Hepatocyte (in vitro differentiated cells): ENCODE measurements around the gene LAMB2.

ENCODE experiments used
- EZH2 ChIP-seq: fragments of 200-600 bp; sonication (generic); IDR thresholded peaks from 2 replicates; pipeline ENCODE4 v1.6.1; 2016; ENCODE audit warnings: antibody characterized with exemption, mild to moderate bottlenecking, borderline replicate concordance
- EZH2phosphoT487 ChIP-seq: fragments of 200-600 bp; sonication (generic); IDR thresholded peaks from one replicate; pipeline ENCODE4 v1.6.1; 2018; ENCODE audit warnings: antibody characterized with exemption, mild to moderate bottlenecking, low read depth, moderate library complexity; ENCODE audit not compliant: unreplicated experiment, severe bottlenecking
- TF ChIP-seq, protein P1 (sequence below): fragments of 200-600 bp; sonication (generic); IDR thresholded peaks from 2 replicates; pipeline ENCODE4 v1.5.1; 2016; ENCODE audit warnings: antibody characterized with exemption, mild to moderate bottlenecking; ENCODE audit not compliant: poor library complexity

DNA sequence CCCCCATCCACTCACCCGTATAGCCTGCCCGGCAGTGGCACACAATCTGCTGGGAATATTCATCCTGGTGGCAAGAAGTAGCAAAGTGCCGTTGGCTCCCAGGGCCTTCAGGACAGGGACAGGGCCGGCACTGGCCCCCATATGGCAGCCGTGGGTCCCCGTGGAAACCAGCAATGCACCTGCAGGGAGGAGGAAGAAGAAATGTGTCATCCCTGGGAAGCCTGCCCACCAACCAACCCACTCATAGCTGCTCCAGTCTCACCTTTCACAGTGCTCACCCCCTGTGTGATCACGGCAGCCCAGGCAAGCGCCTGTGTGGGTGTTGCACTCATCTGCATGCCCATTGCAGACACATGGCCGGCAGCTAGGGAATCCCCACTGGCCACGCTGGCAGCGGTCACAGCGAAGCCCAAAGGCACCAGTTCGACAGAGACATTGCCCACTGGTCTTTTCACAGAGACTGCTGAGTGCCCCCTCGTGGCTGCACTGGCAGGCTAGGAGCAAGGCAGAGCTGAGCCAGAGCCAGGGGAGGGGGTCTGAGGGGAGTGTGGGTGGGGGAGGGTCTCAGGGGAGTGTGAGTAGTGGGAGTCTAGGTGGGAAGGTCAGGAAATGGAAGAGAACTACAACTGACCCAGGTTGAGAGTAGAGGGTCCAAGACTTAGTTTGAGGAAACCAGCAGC is 7.7 kb downstream of the LAMB2 start:
- TF ChIP-seq, protein P1, sequence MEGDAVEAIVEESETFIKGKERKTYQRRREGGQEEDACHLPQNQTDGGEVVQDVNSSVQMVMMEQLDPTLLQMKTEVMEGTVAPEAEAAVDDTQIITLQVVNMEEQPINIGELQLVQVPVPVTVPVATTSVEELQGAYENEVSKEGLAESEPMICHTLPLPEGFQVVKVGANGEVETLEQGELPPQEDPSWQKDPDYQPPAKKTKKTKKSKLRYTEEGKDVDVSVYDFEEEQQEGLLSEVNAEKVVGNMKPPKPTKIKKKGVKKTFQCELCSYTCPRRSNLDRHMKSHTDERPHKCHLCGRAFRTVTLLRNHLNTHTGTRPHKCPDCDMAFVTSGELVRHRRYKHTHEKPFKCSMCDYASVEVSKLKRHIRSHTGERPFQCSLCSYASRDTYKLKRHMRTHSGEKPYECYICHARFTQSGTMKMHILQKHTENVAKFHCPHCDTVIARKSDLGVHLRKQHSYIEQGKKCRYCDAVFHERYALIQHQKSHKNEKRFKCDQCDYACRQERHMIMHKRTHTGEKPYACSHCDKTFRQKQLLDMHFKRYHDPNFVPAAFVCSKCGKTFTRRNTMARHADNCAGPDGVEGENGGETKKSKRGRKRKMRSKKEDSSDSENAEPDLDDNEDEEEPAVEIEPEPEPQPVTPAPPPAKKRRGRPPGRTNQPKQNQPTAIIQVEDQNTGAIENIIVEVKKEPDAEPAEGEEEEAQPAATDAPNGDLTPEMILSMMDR, result no peak
- TF ChIP-seq EZH2 (no peak), EZH2phosphoT487 (no peak)
